ENCODE data around the gene SH3BP5. TPM values are rescaled to one million over a fixed set of nuclear protein-coding genes. Genes with fewer than 3 reads are reported as not detected.

The SH3BP5 gene
- total and polyA plus RNA-seq, 3 donors from 2014 or later = 86.7 to 126 (median 102) TPM

DNA sequence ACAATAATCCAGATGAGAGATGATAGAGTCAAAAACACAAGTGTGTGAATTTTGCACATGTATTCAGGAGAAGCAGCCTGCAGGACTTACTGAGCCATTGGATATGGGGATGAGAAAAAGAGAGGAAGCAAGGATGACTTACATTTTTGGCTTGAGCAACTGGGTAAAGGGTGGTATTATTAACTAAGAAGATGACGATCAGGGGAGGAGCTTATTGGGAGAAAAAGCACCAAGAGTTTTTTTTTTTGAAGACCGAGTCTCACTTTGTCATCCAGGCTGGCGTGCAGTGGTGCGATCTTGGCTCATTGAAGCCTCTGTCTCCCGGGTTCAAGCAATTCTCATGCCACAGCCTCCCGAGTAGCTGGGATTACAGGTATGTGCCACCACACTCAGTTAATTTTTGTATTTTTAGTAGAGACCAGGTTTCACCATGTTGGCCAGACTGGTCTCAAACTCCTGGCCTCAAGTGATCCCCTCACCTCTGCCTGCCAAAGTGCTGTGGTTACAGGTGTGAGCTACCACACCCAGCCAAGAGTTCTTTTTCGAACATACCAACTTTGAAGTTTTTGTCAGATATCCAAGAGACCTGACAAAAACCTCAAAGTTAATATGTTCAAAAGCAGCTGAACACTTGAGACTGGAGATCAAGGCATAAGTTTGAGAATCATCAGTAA lies 14.8 kb upstream of the SH3BP5 start:
- intact Hi-C loops (cut with DNase I; ENCODE audit: low total_unique reads) = no loop called here
- Histone ChIP-seq H3K4me1 (peaks cover 16% of the 10 kb centered on the region), H3K9me3 (no peaks in the 10 kb centered on the region), H3K36me3 (ENCODE audit: low read depth, missing control alignments) (no peaks in the 10 kb centered on the region), H3K27ac (peak overlapping the region; percentile 43 to 72), H3K4me3 (no peak overlapping the region), H3K27me3 (no peaks in the 10 kb centered on the region)
- 90 to 97% methylated on average over 7 of the region's 7 CpGs for WGBS, 2 donors
- no peak for DNase-seq
- no peak for TF ChIP-seq POLR2A (IDR thresholded peaks at IDR 0.05)
- TF ChIP-seq, protein P1, sequence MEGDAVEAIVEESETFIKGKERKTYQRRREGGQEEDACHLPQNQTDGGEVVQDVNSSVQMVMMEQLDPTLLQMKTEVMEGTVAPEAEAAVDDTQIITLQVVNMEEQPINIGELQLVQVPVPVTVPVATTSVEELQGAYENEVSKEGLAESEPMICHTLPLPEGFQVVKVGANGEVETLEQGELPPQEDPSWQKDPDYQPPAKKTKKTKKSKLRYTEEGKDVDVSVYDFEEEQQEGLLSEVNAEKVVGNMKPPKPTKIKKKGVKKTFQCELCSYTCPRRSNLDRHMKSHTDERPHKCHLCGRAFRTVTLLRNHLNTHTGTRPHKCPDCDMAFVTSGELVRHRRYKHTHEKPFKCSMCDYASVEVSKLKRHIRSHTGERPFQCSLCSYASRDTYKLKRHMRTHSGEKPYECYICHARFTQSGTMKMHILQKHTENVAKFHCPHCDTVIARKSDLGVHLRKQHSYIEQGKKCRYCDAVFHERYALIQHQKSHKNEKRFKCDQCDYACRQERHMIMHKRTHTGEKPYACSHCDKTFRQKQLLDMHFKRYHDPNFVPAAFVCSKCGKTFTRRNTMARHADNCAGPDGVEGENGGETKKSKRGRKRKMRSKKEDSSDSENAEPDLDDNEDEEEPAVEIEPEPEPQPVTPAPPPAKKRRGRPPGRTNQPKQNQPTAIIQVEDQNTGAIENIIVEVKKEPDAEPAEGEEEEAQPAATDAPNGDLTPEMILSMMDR (IDR thresholded peaks at IDR 0.05) = no peak

DNA sequence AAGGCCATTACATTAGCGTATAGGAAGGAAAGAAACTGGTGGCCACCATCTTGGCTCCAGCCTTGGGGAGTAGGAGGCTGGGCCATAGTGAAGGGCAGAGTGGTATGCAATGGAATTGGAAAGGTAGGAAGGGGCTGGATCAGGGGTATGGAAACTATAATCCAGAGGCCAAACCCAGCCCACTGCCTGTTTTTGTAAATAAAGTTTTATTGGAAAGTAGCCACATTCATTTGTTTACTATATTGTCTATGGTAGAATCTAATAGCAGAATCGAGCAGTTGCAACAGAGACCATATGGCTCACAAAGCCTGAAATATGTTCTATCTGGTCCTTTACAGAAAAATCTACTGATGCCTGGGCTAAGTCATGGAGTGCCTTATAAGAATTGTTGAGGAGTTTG lies 14.1 kb upstream of the SH3BP5 start:
- no peak overlapping the region for H3K4me3 ChIP-seq
- no peaks in the 10 kb centered on the region for H3K36me3 ChIP-seq (ENCODE audit: low read depth, missing control alignments)
- 95 to 100% methylated on average over 2 of the region's 2 CpGs for WGBS, 2 donors
- DNase-seq = no peak
- TF ChIP-seq POLR2A (IDR thresholded peaks at IDR 0.05) = no peak
- TF ChIP-seq, protein P1 (IDR thresholded peaks at IDR 0.05) = no peak
- H3K27ac ChIP-seq = no peak overlapping the region
- intact Hi-C loops (cut with DNase I; ENCODE audit: low total_unique reads) = no loop called here
- H3K4me1 ChIP-seq = peaks cover 16% of the 10 kb centered on the region
- no peaks in the 10 kb centered on the region for H3K27me3 ChIP-seq
- H3K9me3 ChIP-seq = no peaks in the 10 kb centered on the region

DNA sequence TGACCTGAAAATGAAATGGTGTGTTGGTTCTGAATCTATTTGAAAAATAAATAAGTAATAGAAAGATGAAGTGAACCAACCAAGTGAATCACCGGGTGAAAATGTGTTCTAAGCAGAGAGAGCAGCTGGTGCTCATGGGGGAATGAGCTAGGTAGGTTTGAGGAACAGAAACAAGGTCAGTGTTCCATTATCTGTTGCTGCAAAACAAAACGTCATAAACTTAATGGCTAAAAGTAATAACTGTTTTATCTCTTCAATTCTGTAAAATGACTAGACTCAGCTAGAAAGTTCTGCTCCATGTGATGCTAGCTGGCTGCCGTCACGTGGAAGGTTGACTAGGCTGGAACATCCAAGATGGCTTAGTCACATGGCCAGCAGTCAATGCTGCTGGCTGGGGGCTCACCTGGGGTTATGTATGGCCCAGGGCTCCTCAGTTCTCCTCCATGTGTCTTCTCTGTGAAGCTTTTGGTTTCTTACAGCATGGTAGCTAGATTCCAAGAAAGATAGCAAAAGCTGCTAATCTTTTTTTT lies 13.3 kb upstream of the SH3BP5 start:
- 55 to 75% methylated on average over 4 of the region's 4 CpGs for WGBS, 2 donors
- no peaks in the 10 kb centered on the region for H3K36me3 ChIP-seq (ENCODE audit: low read depth, missing control alignments)
- peaks cover 16% of the 10 kb centered on the region for H3K4me1 ChIP-seq
- DNase-seq = no peak
- no peak overlapping the region for H3K4me3 ChIP-seq
- intact Hi-C loops (cut with DNase I; ENCODE audit: low total_unique reads) = no loop called here
- H3K27ac ChIP-seq = no peak overlapping the region
- no peak for TF ChIP-seq POLR2A (IDR thresholded peaks at IDR 0.05)
- TF ChIP-seq, protein P1 (IDR thresholded peaks at IDR 0.05) = no peak
- H3K27me3 ChIP-seq = no peaks in the 10 kb centered on the region
- H3K9me3 ChIP-seq = no peaks in the 10 kb centered on the region

DNA sequence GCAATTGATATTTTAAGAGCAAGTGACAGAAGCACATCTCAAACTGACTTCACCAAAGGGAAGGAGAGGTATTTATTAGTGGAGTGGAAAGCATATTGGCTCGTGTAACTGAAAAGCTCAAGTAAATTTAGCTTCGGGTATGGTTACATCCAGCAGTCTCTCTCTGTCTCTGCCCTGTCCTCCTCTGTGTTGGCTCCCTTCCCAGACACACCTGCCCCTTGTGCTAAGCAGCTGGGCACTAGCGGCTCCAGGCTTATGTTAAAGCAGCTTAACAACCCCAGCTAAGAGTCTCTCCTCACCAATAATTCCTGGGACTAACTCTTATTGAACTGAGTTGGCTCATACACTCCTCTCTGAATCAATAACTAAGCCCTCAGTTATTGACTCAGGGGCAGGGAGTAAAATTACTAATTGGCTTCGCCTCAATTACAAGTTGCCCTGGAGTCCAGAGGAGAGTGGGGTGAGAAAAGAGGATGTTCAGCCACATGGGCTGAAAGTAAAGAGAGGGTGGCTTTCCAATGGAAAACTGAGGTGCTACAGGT lies 12.8 kb upstream of the SH3BP5 start:
- TF ChIP-seq, protein P1 (IDR thresholded peaks at IDR 0.05) = no peak
- TF ChIP-seq POLR2A (IDR thresholded peaks at IDR 0.05) = no peak
- H3K9me3 ChIP-seq = no peaks in the 10 kb centered on the region
- H3K4me3 ChIP-seq = no peak overlapping the region
- peaks cover 16% of the 10 kb centered on the region for H3K4me1 ChIP-seq
- intact Hi-C loops (cut with DNase I; ENCODE audit: low total_unique reads) = no loop called here
- 79 to 80% methylated on average over 4 of the region's 4 CpGs for WGBS, 2 donors
- no peak overlapping the region for H3K27ac ChIP-seq
- no peaks in the 10 kb centered on the region for H3K27me3 ChIP-seq
- DNase-seq = no peak
- H3K36me3 ChIP-seq (ENCODE audit: low read depth, missing control alignments) = no peaks in the 10 kb centered on the region
